Measurements from ENCODE around the gene BRI3.

- TF ChIP-seq CTCF (IDR thresholded peaks at IDR 0.05): no peak
- no peak for TF ChIP-seq POLR2A (IDR thresholded peaks at IDR 0.05)
These were observed 21.8 kb downstream of the BRI3 start for GRCh38 chr7:98303176-98303865.
